Measurements from ENCODE around the gene PLEKHG4B.

GRCh38 chr5:107526-107925, 15.6 kb downstream of the PLEKHG4B start:
- TF ChIP-seq CTCF (optimal IDR thresholded peaks at IDR 0.05 in 1 of 3, IDR thresholded peaks at IDR 0.05 in 1 of 3, conservative IDR thresholded peaks at IDR 0.05 in 1 of 3; ENCODE audit: extremely low read depth in 1 of 3, insufficient read depth in 2 of 3, low read length in 3 of 3) (no peak), EZH2 (IDR thresholded peaks at IDR 0.05; ENCODE audit: low read length) (no peak)

All from keratinocyte (primary cell).